HepG2 (cell line): ENCODE data around the gene SLC41A3. TPM values are rescaled to one million over a fixed set of nuclear protein-coding genes. Genes with fewer than 3 reads are reported as not detected.

Source experiments
- ATAC-seq: fragments of 200-7000 bp; cut with Tn5 transposase; 3 replicates; pipeline ENCODE4 v1.9.1; 2020; ENCODE audit warnings: mild to moderate bottlenecking, moderate library complexity
- BruUV-seq: library from RNA; stranded (reverse); fragments of 400-500 nt; replicated peaks from 2 replicates; lab custom pipeline; 2021; lab: Mats Ljungman, UMichigan
- CTCF ChIA-PET: fragments of 300-600 bp; formaldehyde crosslinking; extraction: SDS; loops from one replicate; lab custom pipeline; 2021; ENCODE audit warnings: low total read pairs, inconsistent platforms, low intra/inter-chr PET ratio; lab: Yijun Ruan, JAX
- POLR2A ChIA-PET: fragments of 350-600 bp; sonication (Branson Sonifier 250); formaldehyde crosslinking; loops from one replicate; lab custom pipeline; 2020; ENCODE audit warnings: antibody characterized with exemption, inconsistent platforms; lab: Yijun Ruan, JAX
- DNase-seq: peaks from one replicate; pipeline ENCODE4 v3.0.0-alpha.2; 2015; ENCODE audit warnings: low spot score
- FAIRE-seq: peaks from 3 replicates; lab custom pipeline; 2011; peaks lifted over from hg19 to GRCh38; lab: Jason Lieb, UNC
- H2AFZ ChIP-seq: one replicate; pipeline ENCODE4 v1.6.1; 2011; ENCODE audit warnings: low read length, inconsistent platforms
- H3K27ac ChIP-seq: fragments of 300-600 bp; 3 replicates; pipeline ENCODE4 v1.8.0; 2011; ENCODE audit warnings: mixed run types, mild to moderate bottlenecking, mixed read lengths, low read length, inconsistent platforms; ENCODE audit not compliant: insufficient read depth; ENCODE audit errors: extremely low read length
- H3K27me3 ChIP-seq, 2 experiments: fragments of 200-600 bp in 1 of 2; 2 replicates in 1 of 2; 3 replicates in 1 of 2; pipeline versions ENCODE4 v1.6.0 to v1.8.0; 2011; ENCODE audit warnings: low read length in 2 of 2, mild to moderate bottlenecking in 2 of 2, moderate library complexity in 2 of 2, inconsistent platforms in 1 of 2; ENCODE audit not compliant: insufficient read depth in 2 of 2, control insufficient read depth in 1 of 2
- H3K36me3 ChIP-seq, 2 experiments: fragments of 200-600 bp in 1 of 2; replicated peaks in 1 of 2; 2 replicates in 1 of 2; 3 replicates in 1 of 2; pipeline versions ENCODE4 v1.5.1 to v1.8.0; 2011; ENCODE audit warnings: low read length in 2 of 2, inconsistent platforms in 1 of 2; ENCODE audit not compliant: insufficient read depth in 2 of 2, control insufficient read depth in 1 of 2
- H3K4me1 ChIP-seq: 2 replicates; pipeline ENCODE4 v1.5.1; 2012; ENCODE audit warnings: low read length, inconsistent platforms; ENCODE audit not compliant: insufficient read depth
- H3K4me2 ChIP-seq: 2 replicates; pipeline ENCODE4 v1.6.0; 2011; ENCODE audit warnings: low read depth, low read length, inconsistent platforms
- H3K4me3 ChIP-seq, 3 experiments: fragments of 200-600 bp in 1 of 3; sonication (generic), shearing (Covaris generic) in 1 of 3; replicated peaks in 1 of 3; 2 replicates each; pipeline ENCODE4 v1.5.1; 2011 to 2016; ENCODE audit warnings: low read length in 3 of 3, inconsistent platforms in 2 of 3, low read depth in 2 of 3, mild to moderate bottlenecking in 2 of 3, control low read depth in 1 of 3, mixed read lengths in 1 of 3; ENCODE audit not compliant: insufficient read depth in 1 of 3
- H3K79me2 ChIP-seq: one replicate; pipeline ENCODE4 v1.6.1; 2011; ENCODE audit warnings: low read length, inconsistent platforms; ENCODE audit not compliant: insufficient read depth
- H3K9ac ChIP-seq: 2 replicates; pipeline ENCODE4 v1.6.0; 2011; ENCODE audit warnings: mild to moderate bottlenecking, low read depth, low read length, inconsistent platforms; ENCODE audit not compliant: insufficient read depth
- H3K9me3 ChIP-seq: 2 replicates; pipeline ENCODE4 v1.5.1; 2012; ENCODE audit warnings: mild to moderate bottlenecking, low read length
- H4K20me1 ChIP-seq: 2 replicates; pipeline ENCODE4 v1.6.0; 2011; ENCODE audit warnings: inconsistent platforms, mild to moderate bottlenecking, low read length, moderate library complexity; ENCODE audit not compliant: insufficient read depth
- AGO2 ChIP-seq: fragments of 200-400 bp; formaldehyde crosslinking; optimal IDR thresholded peaks from 2 replicates; pipeline ENCODE3; 2017; ENCODE audit warnings: mild to moderate bottlenecking, low read depth, low read length, moderate library complexity
- ATRX ChIP-seq: sonication (generic); formaldehyde crosslinking; IDR thresholded peaks from 2 replicates; pipeline ENCODE4 v1.4.0; 2020; ENCODE audit warnings: missing genetic modification reagents, borderline replicate concordance
- CCAR2 ChIP-seq: fragments of 200-400 bp; formaldehyde crosslinking; optimal IDR thresholded peaks from 2 replicates; pipeline ENCODE3; 2018; ENCODE audit warnings: low read depth, mild to moderate bottlenecking, low read length, moderate library complexity
- DNMT3B ChIP-seq: conservative IDR thresholded peaks from 2 replicates; pipeline ENCODE4 v1.6.1; 2016; ENCODE audit warnings: missing biosample characterization, control low read depth
- ETV5 ChIP-seq: IDR thresholded peaks from 2 replicates; pipeline ENCODE4 v1.6.1; 2018; ENCODE audit warnings: missing biosample characterization, missing genetic modification reagents, inconsistent platforms, borderline replicate concordance
- FOXM1 ChIP-seq: sonication (generic); formaldehyde crosslinking; IDR thresholded peaks from 2 replicates; pipeline ENCODE4 v1.5.0; 2020; ENCODE audit warnings: missing genetic modification reagents
- MTF1 ChIP-seq: sonication (generic); formaldehyde crosslinking; IDR thresholded peaks from 2 replicates; pipeline ENCODE4 v1.5.0; 2020; ENCODE audit warnings: missing genetic modification reagents
- MYNN ChIP-seq: sonication (generic); formaldehyde crosslinking; IDR thresholded peaks from 2 replicates; pipeline ENCODE4 v1.4.0; 2020; ENCODE audit warnings: mild to moderate bottlenecking, low read depth, missing genetic modification reagents
- POLR2AphosphoS5 ChIP-seq: IDR thresholded peaks from 2 replicates; pipeline ENCODE4 v1.6.1; 2012; ENCODE audit warnings: low read depth, low read length
- ZNF670 ChIP-seq: sonication (generic); formaldehyde crosslinking; IDR thresholded peaks from 2 replicates; pipeline ENCODE4 v1.8.0; 2022; ENCODE audit warnings: mild to moderate bottlenecking, missing genetic modification reagents, borderline replicate concordance
- WGBS: methylation state at CpG from one replicate; pipeline ENCODE4 v1.1.6; 2017; ENCODE audit warnings: low lambda C conversion rate; 5-methylcytosine and 5-hydroxymethylcytosine counted together
- in situ Hi-C: cut with HindIII; loops from 2 replicates; pipeline ENCODE4 v1.10.0; 2017; ENCODE audit warnings: low pct_unique_long_range_greater_than_20kb; ENCODE audit not compliant: extremely low pct_ligation_motif_present
- intact Hi-C: fragments of 100-400 bp; cut with micrococcal nuclease; formaldehyde crosslinking; loops from one replicate; pipeline ENCODE4 v1.10.0; 2022; ENCODE audit not compliant: unreplicated experiment
- polyA plus RNA-seq, 8 experiments: library from polyadenylated mRNA; depleted of rRNA in 3 of 8; stranded (reverse) in 7 of 8; unstranded in 1 of 8; fragments of >200 nt; fragmentation: Illumina TruSeq in 4 of 8; extraction: Trizol in 4 of 8; gene quantifications; 2 replicates each; pipeline versions ENCODE4 v1.2.1 to v1.2.3, GENCODE V29; 2011 to 2016; ENCODE audit warnings: low read depth in 4 of 8, missing spikeins in 1 of 8, mixed read lengths in 1 of 8; ENCODE audit not compliant: insufficient read depth in 1 of 8
- total RNA-seq, 5 experiments: library from RNA; depleted of rRNA; stranded (reverse); fragments of >200 nt; fragmentation: Illumina TruSeq; extraction: Trizol; gene quantifications; 2 replicates each; pipeline ENCODE4 v1.2.3, GENCODE V29; 2016; ENCODE audit warnings: low read depth in 1 of 5
- TF ChIP-seq, protein P1 (sequence below), 2 experiments: sonication (generic) in 1 of 2; formaldehyde crosslinking in 1 of 2; IDR thresholded peaks; 2 replicates each; pipeline versions ENCODE4 v1.6.1 to v1.9.0; 2014 to 2022; ENCODE audit warnings: antibody characterized with exemption in 1 of 2, borderline replicate concordance in 1 of 2, inconsistent platforms in 1 of 2, low read depth in 1 of 2, missing genetic modification reagents in 1 of 2

Gene SLC41A3
- total and polyA plus RNA-seq, 2 of the 13 experiments (the other 11 are each of a cell fraction or from before 2014, with no cell fraction given): 26.0 to 71.1 TPM

DNA sequence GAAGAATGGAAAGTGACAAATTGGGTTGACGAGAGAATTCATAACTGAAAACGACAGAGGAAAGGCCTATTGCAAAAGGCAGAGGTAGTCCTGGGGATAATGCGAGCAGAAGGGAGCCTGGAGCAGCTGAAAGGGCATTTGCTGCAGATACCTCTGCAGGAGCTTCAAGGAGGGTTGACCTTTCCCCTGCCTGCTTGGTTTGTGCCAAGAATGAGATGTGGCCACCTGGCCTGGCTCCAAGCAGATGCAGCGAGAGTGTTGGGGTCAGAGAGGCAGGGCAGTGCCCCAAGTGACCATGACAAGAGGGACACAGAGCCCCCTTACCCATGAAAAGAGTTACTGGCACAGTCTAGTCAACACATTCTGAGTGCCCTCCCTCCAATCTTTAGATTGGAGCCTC, 43.5 kb downstream of the SLC41A3 start:
- Histone ChIP-seq H3K4me2 (no peak overlapping the region), H3K27me3 (no peaks in the 10 kb centered on the region), H3K9me3 (no peaks in the 10 kb centered on the region), H3K27ac (no peak overlapping the region), H3K4me3 (no peak overlapping the region), H3K9ac (no peak overlapping the region), H3K36me3 (no peaks in the 10 kb centered on the region; a peak in 1 of 5 replicates), H4K20me1 (no peaks in the 10 kb centered on the region), H3K4me1 (no peaks in the 10 kb centered on the region), H3K79me2 (no peaks in the 10 kb centered on the region), H2AFZ (no peak overlapping the region)
- ChIA-PET CTCF (no interaction called here), POLR2A (no interaction called here)
- in situ Hi-C loops: no loop called here
- intact Hi-C loops: no loop called here
- TF ChIP-seq ZNF670 (no peak), FOXM1 (CRISPR knock-in tag) (no peak), MTF1 (CRISPR knock-in tag) (no peak), ETV5 (CRISPR knock-in tag) (no peak), DNMT3B (CRISPR knock-in tag) (no peak), CCAR2 (no peak), ATRX (CRISPR knock-in tag) (no peak), POLR2AphosphoS5 (no peak), MYNN (CRISPR knock-in tag) (no peak), AGO2 (no peak)
- TF ChIP-seq, protein P1, sequence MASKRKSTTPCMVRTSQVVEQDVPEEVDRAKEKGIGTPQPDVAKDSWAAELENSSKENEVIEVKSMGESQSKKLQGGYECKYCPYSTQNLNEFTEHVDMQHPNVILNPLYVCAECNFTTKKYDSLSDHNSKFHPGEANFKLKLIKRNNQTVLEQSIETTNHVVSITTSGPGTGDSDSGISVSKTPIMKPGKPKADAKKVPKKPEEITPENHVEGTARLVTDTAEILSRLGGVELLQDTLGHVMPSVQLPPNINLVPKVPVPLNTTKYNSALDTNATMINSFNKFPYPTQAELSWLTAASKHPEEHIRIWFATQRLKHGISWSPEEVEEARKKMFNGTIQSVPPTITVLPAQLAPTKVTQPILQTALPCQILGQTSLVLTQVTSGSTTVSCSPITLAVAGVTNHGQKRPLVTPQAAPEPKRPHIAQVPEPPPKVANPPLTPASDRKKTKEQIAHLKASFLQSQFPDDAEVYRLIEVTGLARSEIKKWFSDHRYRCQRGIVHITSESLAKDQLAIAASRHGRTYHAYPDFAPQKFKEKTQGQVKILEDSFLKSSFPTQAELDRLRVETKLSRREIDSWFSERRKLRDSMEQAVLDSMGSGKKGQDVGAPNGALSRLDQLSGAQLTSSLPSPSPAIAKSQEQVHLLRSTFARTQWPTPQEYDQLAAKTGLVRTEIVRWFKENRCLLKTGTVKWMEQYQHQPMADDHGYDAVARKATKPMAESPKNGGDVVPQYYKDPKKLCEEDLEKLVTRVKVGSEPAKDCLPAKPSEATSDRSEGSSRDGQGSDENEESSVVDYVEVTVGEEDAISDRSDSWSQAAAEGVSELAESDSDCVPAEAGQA (IDR thresholded peaks at IDR 0.05; ENCODE audit: low read depth): no peak
- TF ChIP-seq, protein P1 (CRISPR knock-in tag; IDR thresholded peaks at IDR 0.05; ENCODE audit: borderline replicate concordance): no peak
- no peak for DNase-seq
- FAIRE-seq: no peak
- 93% methylated on average over 4 of the region's 4 CpGs for WGBS
- no TSS peak for BruUV-seq
- ATAC-seq: no peak
